Upper lobe of right lung (tissue), 1 donor: ENCODE data around the gene OPCML. TPM values are rescaled to one million over a fixed set of nuclear protein-coding genes. Genes with fewer than 3 reads are reported as not detected.

ENCODE experiments used
- ATAC-seq: fragments of 200-7000 bp; cut with Tn5 transposase; one replicate; pipeline ENCODE4 v1.9.1; 2020; ENCODE audit warnings: mild to moderate bottlenecking, moderate library complexity
- DNase-seq: peaks from one replicate; pipeline ENCODE4 v3.0.0-alpha.2; 2020
- H3K27ac ChIP-seq: fragments of 200-600 bp; one replicate; pipeline ENCODE4 v1.8.0; 2022
- H3K27me3 ChIP-seq: fragments of 200-600 bp; one replicate; pipeline ENCODE4 v1.8.0; 2022; ENCODE audit warnings: mild to moderate bottlenecking
- H3K36me3 ChIP-seq: fragments of 200-600 bp; one replicate; pipeline ENCODE4 v1.8.0; 2022
- H3K4me1 ChIP-seq: fragments of 200-600 bp; one replicate; pipeline ENCODE4 v1.8.0; 2022
- H3K4me3 ChIP-seq: fragments of 200-600 bp; one replicate; pipeline ENCODE4 v1.8.0; 2022; ENCODE audit warnings: mild to moderate bottlenecking
- H3K9me3 ChIP-seq: fragments of 200-600 bp; one replicate; pipeline ENCODE4 v1.8.0; 2022
- intact Hi-C: fragments of 100-400 bp; cut with DNase I; formaldehyde crosslinking; loops from one replicate; pipeline ENCODE4 v1.11.0; 2022
- total RNA-seq: library from RNA; stranded (reverse); fragmentation: NEBNext Ultra II Directional; extraction: Animal tissue kit (Norgen Biotek cat#: 25700); gene quantifications from one replicate; pipeline ENCODE4 v1.2.1, GENCODE V29; 2021
- TF ChIP-seq, protein P1 (sequence below): fragments of 200-600 bp; IDR thresholded peaks from one replicate; pipeline ENCODE4 v1.8.0; 2022; ENCODE audit warnings: antibody characterized with exemption
- donor health status: DM: no; HTN: yes; CAD: no; lungs with severe emphysema.

Gene OPCML
- total RNA-seq, 1 donor from 2014 or later, result not detected

DNA sequence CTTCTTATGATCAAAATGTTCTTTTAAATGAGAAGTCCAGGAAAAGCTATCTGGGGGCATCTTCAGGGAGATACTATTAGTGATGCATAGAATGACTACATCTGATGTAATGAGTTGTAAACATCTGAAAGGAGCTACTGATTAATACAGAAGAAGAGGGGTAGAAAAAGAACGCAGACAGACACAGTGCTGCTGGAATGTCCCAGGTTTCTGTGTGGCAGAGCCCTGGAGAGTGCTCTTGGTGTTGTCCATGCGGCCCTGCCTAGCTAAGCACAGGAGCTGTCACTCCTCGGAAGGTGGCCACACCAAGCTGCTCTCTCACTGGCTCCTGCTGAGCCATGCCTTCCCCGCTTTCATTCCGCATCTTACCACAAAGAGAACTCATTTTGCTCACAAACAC is 768.8 kb downstream of the OPCML start:
- Histone ChIP-seq H3K27me3 (no peaks in the 10 kb centered on the region), H3K36me3 (no peaks in the 10 kb centered on the region), H3K4me3 (no peak overlapping the region), H3K27ac (no peak overlapping the region), H3K4me1 (no peaks in the 10 kb centered on the region), H3K9me3 (no peaks in the 10 kb centered on the region)
- DNase-seq (no peak), ATAC-seq (no peak)
- intact Hi-C loops, result no loop called here
- TF ChIP-seq, protein P1, sequence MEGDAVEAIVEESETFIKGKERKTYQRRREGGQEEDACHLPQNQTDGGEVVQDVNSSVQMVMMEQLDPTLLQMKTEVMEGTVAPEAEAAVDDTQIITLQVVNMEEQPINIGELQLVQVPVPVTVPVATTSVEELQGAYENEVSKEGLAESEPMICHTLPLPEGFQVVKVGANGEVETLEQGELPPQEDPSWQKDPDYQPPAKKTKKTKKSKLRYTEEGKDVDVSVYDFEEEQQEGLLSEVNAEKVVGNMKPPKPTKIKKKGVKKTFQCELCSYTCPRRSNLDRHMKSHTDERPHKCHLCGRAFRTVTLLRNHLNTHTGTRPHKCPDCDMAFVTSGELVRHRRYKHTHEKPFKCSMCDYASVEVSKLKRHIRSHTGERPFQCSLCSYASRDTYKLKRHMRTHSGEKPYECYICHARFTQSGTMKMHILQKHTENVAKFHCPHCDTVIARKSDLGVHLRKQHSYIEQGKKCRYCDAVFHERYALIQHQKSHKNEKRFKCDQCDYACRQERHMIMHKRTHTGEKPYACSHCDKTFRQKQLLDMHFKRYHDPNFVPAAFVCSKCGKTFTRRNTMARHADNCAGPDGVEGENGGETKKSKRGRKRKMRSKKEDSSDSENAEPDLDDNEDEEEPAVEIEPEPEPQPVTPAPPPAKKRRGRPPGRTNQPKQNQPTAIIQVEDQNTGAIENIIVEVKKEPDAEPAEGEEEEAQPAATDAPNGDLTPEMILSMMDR, result no peak

DNA sequence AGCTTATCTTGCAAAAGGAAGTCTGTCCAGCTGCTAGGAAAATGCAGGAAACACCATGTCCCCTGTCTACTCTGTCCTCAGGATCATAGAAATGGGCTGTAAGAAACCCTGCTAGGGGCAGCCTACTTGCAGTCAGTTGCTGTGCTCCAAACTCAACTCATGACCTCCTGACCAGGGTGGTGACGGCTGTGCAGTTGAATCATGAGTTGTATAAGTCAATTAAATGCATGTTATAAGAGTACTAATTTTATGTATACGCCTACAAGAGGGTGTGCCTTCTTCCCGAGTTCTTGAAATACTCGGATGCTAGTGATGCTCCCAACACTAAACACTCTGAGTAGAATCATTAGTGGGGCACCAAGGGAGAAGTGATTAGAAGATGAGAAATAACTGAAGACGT is 776.4 kb downstream of the OPCML start:
- Histone ChIP-seq H3K27ac (no peak overlapping the region), H3K27me3 (no peaks in the 10 kb centered on the region), H3K4me1 (no peaks in the 10 kb centered on the region), H3K36me3 (no peaks in the 10 kb centered on the region), H3K4me3 (no peak overlapping the region), H3K9me3 (no peaks in the 10 kb centered on the region)
- intact Hi-C loops, result no loop called here
- DNase-seq, result no peak
- TF ChIP-seq, protein P1, result no peak
- ATAC-seq, result no peak

DNA sequence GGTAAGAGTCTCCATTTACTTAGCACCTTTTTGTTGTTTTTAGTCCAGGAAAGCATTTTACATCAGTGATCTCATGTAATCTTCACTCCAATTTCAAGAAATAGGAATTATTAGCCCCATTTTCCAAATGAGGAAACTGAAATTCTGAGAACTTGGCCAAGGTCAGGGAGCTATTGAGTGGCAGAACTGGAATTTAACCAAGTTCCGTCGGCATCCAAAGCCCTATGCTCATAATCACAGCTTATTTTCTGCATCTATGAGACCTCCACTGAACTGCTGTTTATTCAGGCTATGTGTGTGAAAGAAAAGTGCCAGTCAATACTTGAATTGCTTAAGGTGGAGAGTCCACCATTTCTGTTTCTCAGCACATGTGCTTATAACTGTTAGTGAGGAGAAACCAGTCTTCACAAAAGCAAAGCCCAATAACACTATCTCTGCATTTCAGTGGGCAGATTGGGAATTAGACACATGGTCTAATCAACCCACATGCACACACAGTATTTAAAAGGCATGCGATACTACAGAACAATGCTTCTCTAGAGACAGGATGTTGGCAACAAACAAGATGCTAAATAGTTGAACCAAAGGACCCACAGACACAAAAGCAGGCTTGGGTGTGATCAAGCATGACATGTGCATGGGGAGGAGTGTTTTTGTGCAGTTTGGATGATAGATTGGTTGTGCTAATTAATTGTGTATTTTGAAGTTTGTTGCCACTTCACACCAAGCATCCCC is 780.6 kb downstream of the OPCML start:
- Histone ChIP-seq H3K27me3 (no peaks in the 10 kb centered on the region), H3K36me3 (no peaks in the 10 kb centered on the region), H3K27ac (no peak overlapping the region), H3K9me3 (no peaks in the 10 kb centered on the region), H3K4me3 (no peak overlapping the region), H3K4me1 (no peaks in the 10 kb centered on the region)
- no peak for ATAC-seq
- TF ChIP-seq, protein P1, result no peak
- intact Hi-C loops, result no loop called here
- DNase-seq, result no peak

DNA sequence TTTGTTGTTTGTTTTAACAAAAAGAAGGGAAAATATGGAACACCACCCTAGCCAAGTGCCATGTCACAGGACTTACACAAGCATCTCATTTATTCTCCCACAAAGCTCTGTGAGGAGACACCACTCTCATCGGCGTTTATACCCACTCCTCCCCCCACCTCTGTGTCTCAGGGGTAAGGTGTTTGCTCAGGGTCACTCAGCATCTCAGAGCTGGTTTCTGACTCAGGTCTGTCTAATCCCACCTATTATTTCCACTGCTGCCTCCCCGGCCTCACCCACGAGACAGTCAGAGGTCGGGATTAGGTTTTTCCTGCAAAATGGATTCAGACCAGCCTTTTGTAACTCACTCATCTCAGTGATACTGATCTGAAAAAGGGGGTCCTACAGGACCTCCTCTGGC is 786.0 kb downstream of the OPCML start:
- no peak overlapping the region for H3K4me3 ChIP-seq
- H3K4me1 ChIP-seq, result no peaks in the 10 kb centered on the region
- no peaks in the 10 kb centered on the region for H3K9me3 ChIP-seq
- ATAC-seq (no peak), DNase-seq (no peak)
- H3K27ac ChIP-seq, result no peak overlapping the region
- intact Hi-C loops, result no loop called here
- TF ChIP-seq, protein P1, result no peak
- no peaks in the 10 kb centered on the region for H3K27me3 ChIP-seq
- H3K36me3 ChIP-seq, result no peaks in the 10 kb centered on the region

DNA sequence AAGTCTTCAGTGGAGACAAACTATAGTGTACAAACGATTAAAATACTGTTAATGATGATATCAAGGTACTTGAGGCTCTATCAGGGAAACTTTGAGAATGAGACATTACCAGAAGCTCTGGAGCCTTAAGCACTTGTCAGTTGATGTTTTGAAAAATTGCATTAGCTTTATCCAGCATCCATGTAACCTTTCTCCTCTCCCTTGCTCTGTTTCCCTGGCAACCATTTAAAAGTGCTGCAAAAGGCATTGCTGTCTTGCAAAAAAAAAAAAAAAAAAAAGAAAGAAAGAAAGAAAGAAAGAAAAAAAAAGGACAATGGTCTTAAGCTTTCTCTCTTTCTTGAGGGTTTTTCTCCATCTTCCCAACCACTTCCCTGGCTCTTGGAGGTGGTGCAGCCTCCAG is 787.0 kb downstream of the OPCML start:
- ATAC-seq (no peak), DNase-seq (no peak)
- TF ChIP-seq, protein P1, result no peak
- Histone ChIP-seq H3K9me3 (no peaks in the 10 kb centered on the region), H3K27me3 (no peaks in the 10 kb centered on the region), H3K4me1 (no peaks in the 10 kb centered on the region), H3K27ac (no peak overlapping the region), H3K4me3 (no peak overlapping the region), H3K36me3 (no peaks in the 10 kb centered on the region)
- intact Hi-C loops, result no loop called here

DNA sequence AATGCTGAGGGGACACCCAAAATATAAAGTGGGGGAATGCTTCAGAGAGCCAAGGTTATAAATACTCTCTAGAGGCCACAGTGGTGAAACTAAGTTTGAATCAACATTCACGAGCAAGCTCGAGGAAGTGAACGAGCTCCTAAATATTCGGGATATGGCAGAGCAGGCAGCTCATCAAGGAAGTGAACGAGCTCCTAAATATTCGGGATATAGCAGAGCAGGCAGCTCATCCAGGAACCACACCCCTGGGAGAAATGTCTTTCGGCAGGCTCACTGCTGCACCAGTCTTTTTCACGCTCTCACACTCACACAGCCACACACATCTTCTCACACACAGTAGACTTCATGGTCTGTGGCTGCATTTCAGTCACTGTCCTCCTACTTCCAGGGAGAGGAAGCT is 787.5 kb downstream of the OPCML start:
- Histone ChIP-seq H3K9me3 (no peaks in the 10 kb centered on the region), H3K4me3 (no peak overlapping the region), H3K36me3 (no peaks in the 10 kb centered on the region), H3K27ac (no peak overlapping the region), H3K4me1 (no peaks in the 10 kb centered on the region), H3K27me3 (no peaks in the 10 kb centered on the region)
- TF ChIP-seq, protein P1, result no peak
- ATAC-seq (no peak), DNase-seq (no peak)
- intact Hi-C loops, result no loop called here
